Kidney (tissue), 14 donors: ENCODE results near the gene NR3C2. TPM values are rescaled to one million over a fixed set of nuclear protein-coding genes. Genes with fewer than 3 reads are reported as not detected.

ENCODE experiments used
- DNase-seq, 5 donors: peaks; one replicate each; pipeline ENCODE4 v3.0.0-alpha.2; 2013 to 2020
- FAIRE-seq: peaks from 2 replicates; lab custom pipeline; 2012; peaks lifted over from hg19 to GRCh38; lab: Jason Lieb, UNC
- H3K27ac ChIP-seq, 2 donors: one replicate each; pipeline ENCODE4 v1.7.0; 2013; ENCODE audit warnings: low read depth in 2 of 2, low read length in 2 of 2, inconsistent platforms in 1 of 2
- H3K27me3 ChIP-seq: one replicate; pipeline ENCODE4 v1.7.1; 2013; ENCODE audit warnings: low read length, inconsistent platforms; ENCODE audit not compliant: control insufficient read depth, insufficient read depth
- H3K36me3 ChIP-seq, 3 donors: one replicate each; pipeline versions ENCODE4 v1.7.0 to v1.7.1; 2013; ENCODE audit warnings: low read length in 3 of 3, control low read depth in 1 of 3, inconsistent platforms in 1 of 3; ENCODE audit not compliant: insufficient read depth in 3 of 3, control insufficient read depth in 2 of 3
- H3K4me1 ChIP-seq, 3 donors: one replicate each; pipeline versions ENCODE4 v1.7.0 to v1.7.1; 2013; ENCODE audit warnings: low read length in 3 of 3, inconsistent platforms in 1 of 3, low read depth in 1 of 3; ENCODE audit not compliant: control insufficient read depth in 2 of 3, insufficient read depth in 2 of 3
- H3K4me3 ChIP-seq, 3 donors: one replicate each; pipeline versions ENCODE4 v1.7.0 to v1.8.1; 2013; ENCODE audit warnings: low read length in 3 of 3, control low read depth in 1 of 3, inconsistent platforms in 1 of 3
- H3K9ac ChIP-seq, 3 donors: one replicate each; pipeline versions ENCODE4 v1.7.0 to v1.7.1; 2013; ENCODE audit warnings: low read length in 3 of 3, control low read depth in 1 of 3, inconsistent platforms in 1 of 3
- H3K9me3 ChIP-seq, 3 donors: one replicate each; pipeline versions ENCODE4 v1.7.0 to v1.7.1; 2013; ENCODE audit warnings: low read length in 3 of 3, control low read depth in 1 of 3, inconsistent platforms in 1 of 3; ENCODE audit not compliant: control insufficient read depth in 2 of 3, insufficient read depth in 1 of 3
- intact Hi-C: fragments of 100-400 bp; cut with DNase I; formaldehyde crosslinking; loops from one replicate; pipeline ENCODE4 v1.11.1; 2022
- polyA plus RNA-seq: library from polyadenylated mRNA; stranded (reverse); fragments of 350-450 nt; fragmentation: Illumina TruSeq; extraction: RNeasy Lipid Tissue Mini Kit (QIAGEN cat#74804); gene quantifications from one replicate; pipeline ENCODE4 v1.2.3, GENCODE V29; 2014; ENCODE audit warnings: low read depth, low replicate concordance; ENCODE audit not compliant: insufficient read depth
- total RNA-seq: library from RNA; stranded (reverse); fragmentation: NEBNext Ultra II Directional; extraction: Animal tissue kit (Norgen Biotek cat#: 25700); gene quantifications from one replicate; pipeline ENCODE4 v1.2.1, GENCODE V29; 2021
- TF ChIP-seq, protein P1 (sequence below): IDR thresholded peaks from 3 replicates; pipeline ENCODE4 v1.5.1; 2012; ENCODE audit warnings: mild to moderate bottlenecking, moderate library complexity, borderline replicate concordance; ENCODE audit not compliant: insufficient read depth; ENCODE audit errors: extremely low read depth
- donor health status: control.
- donor health status: control.
- donor health status: control.
- donor health status: control.
- donor health status: control.
- donor health status: DM: yes; HTN: yes; CAD: no.
- donor health status: Normal renal cell carcinoma (clear cell type).

NR3C2 gene
- total and polyA plus RNA-seq, 2 donors from 2014 or later, result 8.7 to 43.4 TPM

DNA sequence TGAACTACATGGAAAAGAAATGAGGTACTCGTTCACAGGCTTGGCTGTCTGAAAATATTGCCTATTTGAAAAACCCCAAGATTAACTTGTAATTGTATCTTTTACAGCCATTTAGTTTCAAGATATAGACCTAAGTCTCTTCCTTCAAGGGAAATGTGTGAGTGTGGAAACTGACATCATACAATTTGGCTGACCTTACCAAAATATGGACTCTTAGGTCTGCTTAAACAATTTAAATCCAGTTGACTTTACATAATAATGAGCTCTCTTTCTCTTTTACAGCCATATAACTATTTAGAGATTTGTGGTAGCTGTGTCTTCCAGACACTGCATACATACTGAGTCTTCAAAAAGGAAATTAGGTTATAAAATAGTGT, 186.9 kb downstream of the NR3C2 start:
- intact Hi-C loops, result no loop called here
- FAIRE-seq (no peak), DNase-seq (no peak)
- no peak overlapping the region for H3K9ac ChIP-seq
- no peaks in the 10 kb centered on the region for H3K9me3 ChIP-seq
- H3K4me3 ChIP-seq, result no peak overlapping the region
- TF ChIP-seq, protein P1, sequence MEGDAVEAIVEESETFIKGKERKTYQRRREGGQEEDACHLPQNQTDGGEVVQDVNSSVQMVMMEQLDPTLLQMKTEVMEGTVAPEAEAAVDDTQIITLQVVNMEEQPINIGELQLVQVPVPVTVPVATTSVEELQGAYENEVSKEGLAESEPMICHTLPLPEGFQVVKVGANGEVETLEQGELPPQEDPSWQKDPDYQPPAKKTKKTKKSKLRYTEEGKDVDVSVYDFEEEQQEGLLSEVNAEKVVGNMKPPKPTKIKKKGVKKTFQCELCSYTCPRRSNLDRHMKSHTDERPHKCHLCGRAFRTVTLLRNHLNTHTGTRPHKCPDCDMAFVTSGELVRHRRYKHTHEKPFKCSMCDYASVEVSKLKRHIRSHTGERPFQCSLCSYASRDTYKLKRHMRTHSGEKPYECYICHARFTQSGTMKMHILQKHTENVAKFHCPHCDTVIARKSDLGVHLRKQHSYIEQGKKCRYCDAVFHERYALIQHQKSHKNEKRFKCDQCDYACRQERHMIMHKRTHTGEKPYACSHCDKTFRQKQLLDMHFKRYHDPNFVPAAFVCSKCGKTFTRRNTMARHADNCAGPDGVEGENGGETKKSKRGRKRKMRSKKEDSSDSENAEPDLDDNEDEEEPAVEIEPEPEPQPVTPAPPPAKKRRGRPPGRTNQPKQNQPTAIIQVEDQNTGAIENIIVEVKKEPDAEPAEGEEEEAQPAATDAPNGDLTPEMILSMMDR, result no peak
- H3K27ac ChIP-seq, result no peak overlapping the region
- no peaks in the 10 kb centered on the region for H3K36me3 ChIP-seq
- H3K4me1 ChIP-seq, result peaks cover 0 to 15% (median 5%) of the 10 kb centered on the region in 3 donors
- H3K27me3 ChIP-seq, result no peaks in the 10 kb centered on the region

DNA sequence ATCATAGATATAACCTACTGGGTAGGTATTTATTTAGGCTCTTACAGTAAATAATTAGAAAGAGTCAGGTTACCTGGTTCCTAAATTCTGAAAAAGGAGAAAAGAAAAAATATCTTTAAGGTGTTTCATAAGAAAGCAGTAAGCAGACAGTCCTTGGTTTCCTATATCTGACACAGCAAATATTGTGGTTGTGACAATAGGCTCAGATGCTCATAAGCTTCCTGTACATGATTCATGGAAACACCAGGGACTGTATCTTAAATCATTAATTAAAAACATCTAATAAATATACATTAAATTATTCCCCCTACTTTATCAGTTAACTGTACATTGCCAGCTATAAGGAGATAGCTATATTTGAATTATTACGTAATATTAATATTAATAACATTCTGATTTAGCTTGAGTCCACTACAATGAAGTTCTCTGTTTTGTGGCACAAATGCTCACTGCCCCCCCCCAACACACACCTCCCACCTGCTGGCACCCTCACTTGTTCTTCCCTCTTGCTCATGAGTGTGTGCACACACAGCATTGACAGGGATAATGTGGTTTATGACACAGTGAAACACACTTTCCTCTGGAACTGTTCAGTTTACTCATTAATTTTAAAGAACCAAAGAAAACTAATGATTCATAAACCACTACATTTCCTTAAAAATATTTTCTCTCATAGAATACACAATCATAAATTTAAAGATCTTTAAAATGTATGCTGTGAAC, 187.4 kb downstream of the NR3C2 start:
- DNase-seq (no peak), FAIRE-seq (no peak)
- Histone ChIP-seq H3K4me3 (no peak overlapping the region), H3K27me3 (no peaks in the 10 kb centered on the region), H3K9me3 (no peaks in the 10 kb centered on the region), H3K27ac (no peak overlapping the region), H3K4me1 (peaks cover 0 to 13% (median 5%) of the 10 kb centered on the region in 3 donors), H3K9ac (no peak overlapping the region), H3K36me3 (no peaks in the 10 kb centered on the region)
- intact Hi-C loops, result no loop called here
- TF ChIP-seq, protein P1, result no peak

DNA sequence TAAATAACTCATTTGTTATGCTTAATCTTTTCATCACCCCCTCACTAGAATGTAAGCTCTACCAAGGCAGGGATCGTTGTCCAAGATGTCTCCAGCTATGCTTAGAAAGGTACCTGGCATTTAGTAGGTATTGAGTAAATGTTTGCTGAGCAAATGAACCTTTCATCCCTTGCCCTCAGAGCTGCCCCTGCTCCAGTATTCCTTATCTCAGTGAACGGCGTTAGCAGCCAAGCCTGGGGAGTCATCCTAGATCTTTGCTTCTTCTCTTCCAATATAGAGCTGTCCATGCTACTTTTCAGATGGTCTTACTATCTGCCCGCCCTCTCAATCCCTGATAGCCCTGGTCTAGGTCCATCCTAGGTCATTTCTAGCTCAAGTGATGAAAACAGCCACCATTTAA, 188.4 kb downstream of the NR3C2 start:
- Histone ChIP-seq H3K4me1 (peaks cover 0 to 10% (median 5%) of the 10 kb centered on the region in 3 donors), H3K27ac (no peak overlapping the region), H3K27me3 (no peaks in the 10 kb centered on the region), H3K36me3 (no peaks in the 10 kb centered on the region), H3K9me3 (no peaks in the 10 kb centered on the region), H3K4me3 (no peak overlapping the region), H3K9ac (no peak overlapping the region)
- no peak for FAIRE-seq
- no peak for DNase-seq
- TF ChIP-seq, protein P1, result no peak
- intact Hi-C loops, result no loop called here
